Activated naive CD8-positive, alpha-beta T cell treated with anti-CD3 and anti-CD28 coated beads, Interleukin-2, amount 10 ng/mL, durations not matched to agents 7 days and 5 days (primary cell): Measurements from ENCODE around the gene GLUL. TPM values are rescaled to one million over a fixed set of nuclear protein-coding genes. Genes with fewer than 3 reads are reported as not detected.

Experiments
- ATAC-seq: fragments of 150-1000 bp; cut with Tn5 transposase; one replicate; pipeline ENCODE4 v1.10.0; 2021; ENCODE audit warnings: low read depth, moderate library complexity
- POLR2A ChIA-PET: fragments of 350-600 bp; sonication (Branson Sonifier 250); formaldehyde crosslinking; loops from one replicate; lab custom pipeline; 2021; ENCODE audit warnings: antibody characterized with exemption; lab: Charles Lee
- DNase-seq: peaks from one replicate; pipeline ENCODE4 v3.0.0; 2021
- H3K27ac Mint-ChIP-seq: one replicate; pipeline ENCODE4 v1.8.0; 2022; ENCODE audit warnings: mild to moderate bottlenecking, mixed read lengths
- H3K27me3 Mint-ChIP-seq: one replicate; pipeline ENCODE4 v1.8.0; 2022; ENCODE audit warnings: mild to moderate bottlenecking, moderate library complexity, mixed read lengths
- H3K36me3 Mint-ChIP-seq: one replicate; pipeline ENCODE4 v1.8.0; 2021; ENCODE audit warnings: mild to moderate bottlenecking, mixed read lengths
- H3K4me1 Mint-ChIP-seq: one replicate; pipeline ENCODE4 v1.8.0; 2021; ENCODE audit warnings: mixed read lengths
- H3K4me3 Mint-ChIP-seq: one replicate; pipeline ENCODE4 v1.8.0; 2022; ENCODE audit warnings: mild to moderate bottlenecking, moderate library complexity, mixed read lengths
- H3K9me3 Mint-ChIP-seq: one replicate; pipeline ENCODE4 v1.8.0; 2021; ENCODE audit warnings: mixed read lengths
- total RNA-seq, 2 experiments: library from RNA; stranded (reverse); gene quantifications; one replicate each; pipeline ENCODE4 v1.2.3, GENCODE V29; 2021

The GLUL gene
- 10 to 100 TPM; 65.8 to 72.8 TPM for total RNA-seq

DNA sequence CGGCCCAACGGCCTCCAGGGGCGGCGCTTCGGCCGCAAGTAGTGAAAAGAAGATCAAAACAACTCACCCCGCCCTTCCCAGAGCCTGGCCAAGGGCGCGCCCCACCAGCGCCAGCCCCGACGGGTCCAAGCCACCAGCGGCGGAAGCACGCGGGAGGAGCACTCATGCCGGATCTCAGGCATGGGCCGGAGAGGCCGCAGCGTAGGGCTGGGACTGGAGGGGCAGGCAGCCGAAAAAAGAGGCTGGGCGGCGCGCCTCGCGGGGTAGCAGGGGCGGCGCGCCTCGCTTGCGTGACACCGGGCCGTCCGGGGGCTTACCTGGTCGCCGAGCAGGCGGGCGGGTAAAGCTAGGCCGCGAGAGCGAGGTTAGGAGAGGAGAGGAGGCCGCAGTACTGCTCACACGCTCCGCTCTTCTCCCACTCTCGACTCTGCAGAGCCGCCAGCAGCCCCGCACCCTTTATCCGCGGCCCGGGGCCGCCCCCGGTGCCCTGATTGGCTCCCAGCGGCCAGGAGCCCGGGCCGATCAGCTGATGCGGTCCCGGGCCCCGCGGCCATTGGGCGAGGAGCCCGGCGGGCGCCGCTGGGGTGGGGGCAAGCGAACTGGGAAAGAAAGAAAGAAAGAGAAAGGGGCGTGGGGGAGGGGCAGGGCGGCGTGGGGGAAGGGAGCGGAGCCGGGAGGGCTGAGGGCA lies at the start of gene GLUL:
Gene GLUL, minus strand, starts transcription at position 429 of the 688 bp plus-strand sequence. CDS start 3,053 bp downstream, outside the sequence.
- Mint-ChIP-seq H3K4me1 (peaks cover 17% of the 10 kb centered on the region), H3K4me3 (peak within 1 kb of the TSS; percentile 92), H3K36me3 (peaks cover 22% of the 10 kb centered on the region), H3K27me3 (peaks cover 47% of the 10 kb centered on the region), H3K9me3 (no peaks in the 10 kb centered on the region), H3K27ac (peak within 1 kb of the TSS; percentile 90)
- peak; percentile 80 for DNase-seq
- POLR2A ChIA-PET: interaction anchor here (0.6 to 1.5 kb wide), 4 partner anchors 142 to 248 kb away, joined by 3 to 10 read pairs (median 4); no protein-coding TSS in a partner anchor
- peak; percentile 80 for ATAC-seq

DNA sequence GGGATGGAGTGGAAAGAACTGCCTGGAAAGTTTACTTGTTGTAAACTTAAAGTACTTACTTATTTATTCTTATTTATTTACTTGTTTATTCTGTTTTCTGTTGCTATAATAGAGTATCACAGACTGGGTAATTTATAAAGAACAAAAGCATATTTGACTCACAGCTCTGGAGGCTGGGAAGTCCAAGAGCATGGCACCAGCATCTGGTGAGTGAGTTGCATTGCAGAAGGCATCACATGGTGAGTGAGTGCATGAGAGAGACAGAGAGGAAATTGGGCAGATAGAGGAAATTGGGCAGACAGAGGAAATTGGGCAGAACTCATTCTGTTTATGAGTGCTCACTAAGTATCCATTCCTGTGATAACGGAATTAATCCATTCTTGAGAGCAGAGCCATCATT lies 46.7 kb upstream of the GLUL start:
- H3K9me3 Mint-ChIP-seq: peaks cover 4% of the 10 kb centered on the region
- ATAC-seq: no peak
- H3K36me3 Mint-ChIP-seq: peaks cover 2% of the 10 kb centered on the region
- H3K4me1 Mint-ChIP-seq: peaks cover 3% of the 10 kb centered on the region
- peaks cover 3% of the 10 kb centered on the region for H3K27me3 Mint-ChIP-seq
- no peak overlapping the region for H3K27ac Mint-ChIP-seq
- H3K4me3 Mint-ChIP-seq: no peak overlapping the region
- POLR2A ChIA-PET: no interaction called here
- no peak for DNase-seq

DNA sequence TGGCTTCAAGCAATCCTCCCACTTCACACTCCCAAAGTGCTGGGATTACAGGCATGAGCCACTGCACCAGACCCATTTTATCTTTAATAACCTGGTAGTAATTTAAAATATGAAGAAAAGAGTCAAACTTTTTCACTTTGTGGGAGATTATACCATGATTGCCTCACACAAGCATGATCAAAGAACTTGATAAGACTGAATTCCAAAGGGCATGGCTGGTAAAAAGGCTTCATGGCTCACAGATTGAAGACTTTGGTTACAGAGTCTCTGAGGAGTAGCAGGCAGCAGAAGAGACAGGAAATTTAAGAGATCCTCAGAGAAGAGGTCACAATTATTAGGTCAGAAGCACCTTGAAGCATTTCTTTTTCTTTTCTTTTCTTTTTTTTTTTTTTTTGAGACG lies 42.0 kb upstream of the GLUL start:
- ATAC-seq (no peak), DNase-seq (no peak)
- POLR2A ChIA-PET: no interaction called here
- Mint-ChIP-seq H3K27ac (no peak overlapping the region), H3K36me3 (peaks cover 2% of the 10 kb centered on the region), H3K27me3 (peaks cover 6% of the 10 kb centered on the region), H3K4me1 (peaks cover 13% of the 10 kb centered on the region), H3K4me3 (no peak overlapping the region), H3K9me3 (peaks cover 4% of the 10 kb centered on the region)

DNA sequence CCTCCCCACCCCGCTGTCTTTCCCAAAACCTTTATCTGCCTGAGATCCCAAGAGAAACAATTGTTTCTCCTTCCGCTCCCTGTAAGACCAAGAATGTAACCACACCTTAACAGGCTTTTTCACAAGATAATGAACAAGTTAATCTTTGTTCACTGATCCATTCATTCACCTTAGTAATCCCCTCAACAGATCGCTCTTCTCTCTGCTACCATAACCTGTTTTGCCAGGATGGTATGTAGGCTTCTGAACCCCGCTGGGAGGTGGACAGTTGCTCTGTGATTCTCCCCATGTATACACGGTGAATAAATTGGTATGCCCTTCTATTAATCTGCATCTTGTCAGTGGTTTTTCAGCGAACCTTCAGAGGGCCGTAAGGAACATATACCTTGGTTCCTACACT lies 39.7 kb upstream of the GLUL start:
- H3K4me3 Mint-ChIP-seq: no peak overlapping the region

DNA sequence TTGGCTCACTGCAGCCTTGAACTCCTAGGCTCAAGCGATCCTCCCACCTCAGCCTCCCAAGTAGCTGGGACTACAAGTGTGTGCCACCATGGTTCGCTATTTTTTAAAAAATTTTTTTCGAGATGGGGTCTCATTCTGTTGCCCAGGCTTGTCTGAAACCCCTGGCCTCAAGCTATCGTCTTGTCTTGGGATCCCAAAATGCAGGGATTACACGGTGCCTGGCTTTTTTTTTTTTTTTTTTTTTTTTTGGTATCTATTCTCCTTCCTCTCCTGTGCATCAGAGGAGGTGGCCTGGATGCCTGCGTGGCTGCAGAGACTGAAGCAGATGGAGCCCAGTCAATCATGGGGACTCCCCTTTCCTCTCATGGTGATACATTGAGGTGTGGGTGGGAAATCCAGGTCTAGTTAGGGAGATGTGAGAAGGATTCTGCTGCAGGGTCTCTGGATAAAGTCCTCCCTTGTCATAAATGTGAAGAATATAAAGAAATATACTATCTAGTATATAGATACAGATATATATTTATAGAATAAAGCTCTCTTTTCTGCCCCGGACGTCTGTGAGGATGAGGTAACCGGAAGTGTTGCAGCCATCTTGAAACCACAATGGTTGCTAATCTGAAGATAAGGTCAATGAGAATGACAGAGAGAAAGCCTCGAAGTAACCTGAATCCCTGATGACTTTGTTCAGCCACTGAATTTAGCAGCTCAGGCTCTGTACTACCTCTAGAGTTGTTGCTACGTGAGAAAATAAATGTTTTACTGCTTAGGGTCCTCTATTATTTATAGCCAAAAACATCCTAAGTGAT lies 38.9 kb upstream of the GLUL start:
- ATAC-seq (peak; percentile 87), DNase-seq (no peak)
- peak overlapping the region; percentile 48 for H3K4me3 Mint-ChIP-seq
- POLR2A ChIA-PET: interaction anchor here (1.0 kb wide), 1 partner anchor 360 kb away, joined by 3 read pairs; no protein-coding TSS in a partner anchor
- H3K4me1 Mint-ChIP-seq: peaks cover 10% of the 10 kb centered on the region
- H3K27ac Mint-ChIP-seq: peak overlapping the region; percentile 75
- H3K9me3 Mint-ChIP-seq: no peaks in the 10 kb centered on the region
- peaks cover 3% of the 10 kb centered on the region for H3K27me3 Mint-ChIP-seq
- H3K36me3 Mint-ChIP-seq: no peaks in the 10 kb centered on the region

More for the DNA sequence above, 39.7 kb upstream of the GLUL start:
- ATAC-seq (no peak), DNase-seq (no peak)
- POLR2A ChIA-PET: interaction anchor here (1.0 kb wide), 1 partner anchor 360 kb away, joined by 3 read pairs; no protein-coding TSS in a partner anchor
- Mint-ChIP-seq H3K4me1 (peaks cover 10% of the 10 kb centered on the region), H3K27ac (peak overlapping the region; percentile 4), H3K36me3 (no peaks in the 10 kb centered on the region), H3K27me3 (peaks cover 3% of the 10 kb centered on the region), H3K9me3 (no peaks in the 10 kb centered on the region)

DNA sequence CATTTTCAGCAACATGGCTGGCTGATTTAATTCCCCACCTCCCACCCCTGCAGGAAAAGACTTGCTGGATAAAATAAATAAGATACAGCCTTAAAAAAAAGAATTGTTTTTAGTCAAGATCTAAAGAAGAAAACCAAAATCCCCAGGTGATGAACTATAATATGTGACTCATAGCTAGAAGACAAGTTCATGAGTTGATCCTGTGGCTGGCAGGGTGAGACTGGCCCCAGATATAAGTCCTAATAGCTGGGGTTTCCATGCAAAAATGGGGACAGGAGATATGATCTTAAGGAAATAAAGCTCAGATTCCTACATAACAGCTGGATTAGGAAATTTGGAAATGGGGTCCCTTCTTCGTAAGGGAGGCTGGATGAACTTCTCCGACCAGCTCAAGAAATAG lies 36.5 kb upstream of the GLUL start:
- no peaks in the 10 kb centered on the region for H3K9me3 Mint-ChIP-seq
- DNase-seq (no peak), ATAC-seq (no peak)
- H3K27me3 Mint-ChIP-seq: peaks cover 3% of the 10 kb centered on the region
- POLR2A ChIA-PET: no interaction called here
- H3K36me3 Mint-ChIP-seq: no peaks in the 10 kb centered on the region
- H3K4me1 Mint-ChIP-seq: peaks cover 10% of the 10 kb centered on the region
- no peak overlapping the region for H3K27ac Mint-ChIP-seq
- H3K4me3 Mint-ChIP-seq: no peak overlapping the region

DNA sequence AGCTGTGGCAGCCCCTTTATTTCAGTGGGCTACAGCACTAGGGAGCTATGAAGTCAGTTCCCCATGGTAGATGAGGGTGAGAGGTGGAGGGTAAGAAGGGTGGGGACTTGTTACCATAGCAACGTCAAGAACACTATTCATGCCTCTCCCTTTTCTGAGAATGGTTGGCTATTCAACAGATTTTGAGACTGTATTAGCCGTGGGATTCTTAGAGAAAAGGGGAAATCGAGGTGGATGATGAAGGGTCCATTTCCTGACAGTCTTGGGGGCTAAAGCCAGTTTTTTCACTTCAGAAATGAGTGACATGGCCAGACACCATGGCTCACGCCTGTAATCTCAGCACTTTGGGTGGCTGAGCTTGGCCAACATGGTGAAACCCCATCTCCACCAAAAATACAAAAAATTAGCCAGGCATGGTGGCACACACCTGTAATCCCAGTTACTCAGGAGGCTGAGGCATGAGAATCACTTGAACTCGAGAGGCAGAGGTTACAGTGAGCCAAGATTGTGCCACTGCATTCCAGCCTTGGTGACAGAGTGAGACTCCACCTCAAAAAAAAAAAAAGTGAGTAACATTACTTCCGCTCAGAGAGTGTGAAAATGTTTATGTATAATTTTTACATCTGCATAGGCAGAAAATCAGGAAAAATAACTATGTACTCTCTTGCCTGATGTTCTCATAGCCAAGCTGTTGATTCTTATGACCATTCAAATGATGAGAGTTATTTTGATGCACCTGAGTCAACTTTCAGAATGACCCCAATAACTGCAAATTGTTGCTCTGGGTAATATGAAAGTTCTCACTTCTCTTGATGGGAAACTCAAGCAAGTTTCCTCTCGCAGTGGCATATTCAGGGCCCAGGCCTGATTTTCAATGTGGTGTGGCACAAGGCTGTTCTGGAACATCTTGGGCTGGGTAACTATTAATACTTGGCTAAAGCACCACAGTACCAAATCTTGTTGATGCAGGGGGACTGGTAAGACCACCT lies 35.1 kb upstream of the GLUL start:
- peaks cover 10% of the 10 kb centered on the region for H3K4me1 Mint-ChIP-seq
- POLR2A ChIA-PET: no interaction called here
- no peaks in the 10 kb centered on the region for H3K36me3 Mint-ChIP-seq
- DNase-seq (no peak), ATAC-seq (no peak)
- no peak overlapping the region for H3K27ac Mint-ChIP-seq
- H3K27me3 Mint-ChIP-seq: peaks cover 9% of the 10 kb centered on the region
- H3K4me3 Mint-ChIP-seq: no peak overlapping the region
- H3K9me3 Mint-ChIP-seq: no peaks in the 10 kb centered on the region

DNA sequence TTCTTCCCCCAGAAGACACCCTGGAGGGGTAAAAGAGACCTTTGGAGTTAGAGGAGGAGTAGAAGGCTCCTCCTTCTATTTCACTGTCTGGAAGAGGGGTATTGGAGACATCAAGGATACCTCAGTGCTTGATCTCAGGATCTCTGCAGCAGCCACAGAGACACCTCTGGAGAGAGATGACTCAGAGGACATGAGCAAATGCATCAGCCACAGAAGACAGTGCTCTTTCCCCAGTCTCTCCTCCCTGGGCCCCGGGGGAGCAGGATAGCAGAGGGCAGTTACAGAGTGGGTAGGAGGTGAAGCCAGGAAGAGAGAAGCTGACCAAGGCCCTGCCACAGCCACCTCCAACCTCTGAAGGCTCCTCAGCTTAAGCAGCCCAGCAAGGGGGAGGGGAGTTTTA lies 24.2 kb upstream of the GLUL start:
- POLR2A ChIA-PET: no interaction called here

DNA sequence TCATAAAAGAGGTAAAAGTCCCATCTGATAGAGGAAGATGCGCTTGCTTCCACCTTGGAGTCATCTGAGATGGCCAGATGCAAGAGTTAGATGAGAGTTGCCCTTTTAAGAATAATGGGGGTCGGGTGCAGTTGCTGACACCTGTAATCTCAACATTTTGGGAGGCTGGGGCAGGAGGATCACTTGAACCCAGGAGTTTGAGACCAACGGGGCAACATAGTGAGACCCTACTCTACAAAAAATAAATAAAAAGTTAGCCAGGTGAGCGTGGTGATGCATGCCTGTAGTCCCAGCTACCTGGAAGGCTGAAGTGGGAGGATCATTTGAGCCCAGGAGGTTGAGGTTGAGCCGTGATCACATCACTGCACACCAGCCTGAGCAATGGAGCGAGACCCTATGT lies 22.4 kb upstream of the GLUL start:
- POLR2A ChIA-PET: no interaction called here
- DNase-seq (no peak), ATAC-seq (no peak)
- no peak overlapping the region for H3K4me3 Mint-ChIP-seq
- H3K4me1 Mint-ChIP-seq: peaks cover 1% of the 10 kb centered on the region
- no peaks in the 10 kb centered on the region for H3K36me3 Mint-ChIP-seq
- H3K27me3 Mint-ChIP-seq: peaks cover 22% of the 10 kb centered on the region
- H3K27ac Mint-ChIP-seq: no peak overlapping the region
- H3K9me3 Mint-ChIP-seq: no peaks in the 10 kb centered on the region

More for the DNA sequence above, 24.2 kb upstream of the GLUL start:
- H3K4me3 Mint-ChIP-seq: no peak overlapping the region
- no peaks in the 10 kb centered on the region for H3K36me3 Mint-ChIP-seq
- H3K27me3 Mint-ChIP-seq: peaks cover 21% of the 10 kb centered on the region
- ATAC-seq: no peak
- DNase-seq: no peak
- H3K9me3 Mint-ChIP-seq: no peaks in the 10 kb centered on the region
- no peak overlapping the region for H3K27ac Mint-ChIP-seq
- H3K4me1 Mint-ChIP-seq: peaks cover 1% of the 10 kb centered on the region

DNA sequence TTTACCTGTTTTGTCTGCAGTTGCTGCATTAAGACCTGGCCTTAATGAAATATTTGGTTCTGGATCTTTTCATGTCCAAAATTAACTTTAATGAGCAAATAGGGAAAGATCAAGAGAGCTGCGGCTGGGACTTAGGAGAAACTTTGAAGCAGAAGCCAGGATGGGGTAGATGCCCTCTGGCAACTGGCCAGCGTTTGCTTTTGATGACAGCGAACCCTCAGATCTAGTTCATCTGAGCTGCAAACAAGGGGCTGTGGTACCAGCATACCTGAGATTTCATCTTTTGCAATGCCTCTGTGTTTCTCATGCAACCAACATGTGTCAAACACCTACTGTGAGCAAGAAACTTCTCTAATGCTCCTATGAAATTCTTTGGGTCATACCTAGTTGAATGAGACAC lies 21.9 kb upstream of the GLUL start:
- no peaks in the 10 kb centered on the region for H3K9me3 Mint-ChIP-seq
- H3K4me1 Mint-ChIP-seq: peaks cover 1% of the 10 kb centered on the region
- peaks cover 22% of the 10 kb centered on the region for H3K27me3 Mint-ChIP-seq
- H3K36me3 Mint-ChIP-seq: no peaks in the 10 kb centered on the region
- POLR2A ChIA-PET: no interaction called here
- H3K4me3 Mint-ChIP-seq: no peak overlapping the region
- ATAC-seq (no peak), DNase-seq (no peak)
- no peak overlapping the region for H3K27ac Mint-ChIP-seq

DNA sequence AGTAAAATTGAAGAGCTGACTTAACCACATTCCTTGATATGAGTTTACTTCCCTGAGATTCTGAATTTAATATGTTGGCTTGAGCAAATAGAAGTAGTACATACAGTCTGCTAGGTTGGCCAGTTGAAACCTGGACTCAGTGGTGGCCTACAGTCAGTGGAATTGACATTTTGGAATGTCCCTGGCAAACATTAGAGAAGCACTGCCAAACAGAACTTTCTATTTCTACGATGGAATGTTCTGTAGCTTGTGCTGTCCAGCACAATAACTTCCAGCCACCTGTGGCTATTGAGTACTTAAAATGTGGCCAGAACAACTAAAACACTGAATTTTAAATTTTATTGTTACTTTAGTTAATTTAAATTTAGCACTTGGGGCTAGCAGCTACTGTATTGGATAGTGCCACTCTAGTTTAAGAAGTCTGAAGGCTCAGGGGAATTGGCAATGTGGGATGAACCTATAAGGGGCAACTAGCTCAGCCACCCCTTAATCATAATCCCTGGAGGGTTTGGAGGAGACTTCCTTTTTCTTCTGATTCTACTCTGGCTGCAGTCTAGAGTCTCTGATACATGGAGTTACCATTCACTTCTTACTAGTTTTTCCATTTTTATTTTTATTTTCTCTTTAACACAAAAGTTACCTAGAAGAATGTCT lies 19.2 kb upstream of the GLUL start:
- POLR2A ChIA-PET: no interaction called here
- ATAC-seq (no peak), DNase-seq (no peak)
- H3K27ac Mint-ChIP-seq: no peak overlapping the region
- no peaks in the 10 kb centered on the region for H3K36me3 Mint-ChIP-seq
- H3K4me1 Mint-ChIP-seq: no peaks in the 10 kb centered on the region
- H3K27me3 Mint-ChIP-seq: peaks cover 28% of the 10 kb centered on the region
- no peak overlapping the region for H3K4me3 Mint-ChIP-seq
- peaks cover under 1% of the 10 kb centered on the region for H3K9me3 Mint-ChIP-seq

DNA sequence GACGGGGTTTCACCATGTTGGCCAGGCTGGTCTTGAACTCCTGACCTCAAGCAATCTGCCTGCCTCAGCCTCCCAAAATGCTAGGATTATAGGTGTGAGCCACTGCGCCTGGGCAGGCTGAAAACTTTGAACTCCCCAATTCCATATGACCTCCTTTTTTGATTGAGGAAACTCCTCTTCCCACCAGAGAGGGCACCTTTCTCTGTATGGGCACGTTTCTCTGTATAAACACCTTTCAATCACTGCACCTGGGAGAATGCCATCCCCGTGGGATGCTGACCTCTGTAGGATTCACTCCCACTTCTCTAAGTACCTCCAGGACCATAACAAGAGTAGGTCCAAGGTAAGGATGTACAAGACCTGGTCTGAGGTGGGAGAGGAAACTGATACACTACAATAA lies 18.5 kb upstream of the GLUL start:
- no peak overlapping the region for H3K4me3 Mint-ChIP-seq
- peaks cover 6% of the 10 kb centered on the region for H3K9me3 Mint-ChIP-seq
- DNase-seq: no peak
- no peak for ATAC-seq
- H3K36me3 Mint-ChIP-seq: no peaks in the 10 kb centered on the region
- peaks cover 23% of the 10 kb centered on the region for H3K27me3 Mint-ChIP-seq
- H3K27ac Mint-ChIP-seq: no peak overlapping the region
- POLR2A ChIA-PET: no interaction called here
- no peaks in the 10 kb centered on the region for H3K4me1 Mint-ChIP-seq
